Hepatocyte (in vitro differentiated cells): ENCODE measurements around the gene POLR1D.

ENCODE experiments used
- EZH2 ChIP-seq: fragments of 200-600 bp; sonication (generic); IDR thresholded peaks from 2 replicates; pipeline ENCODE4 v1.6.1; 2016; ENCODE audit warnings: antibody characterized with exemption, mild to moderate bottlenecking, borderline replicate concordance
- TF ChIP-seq, protein P1 (sequence below): fragments of 200-600 bp; sonication (generic); IDR thresholded peaks from 2 replicates; pipeline ENCODE4 v1.5.1; 2016; ENCODE audit warnings: antibody characterized with exemption, mild to moderate bottlenecking; ENCODE audit not compliant: poor library complexity

- TF ChIP-seq, protein P1, sequence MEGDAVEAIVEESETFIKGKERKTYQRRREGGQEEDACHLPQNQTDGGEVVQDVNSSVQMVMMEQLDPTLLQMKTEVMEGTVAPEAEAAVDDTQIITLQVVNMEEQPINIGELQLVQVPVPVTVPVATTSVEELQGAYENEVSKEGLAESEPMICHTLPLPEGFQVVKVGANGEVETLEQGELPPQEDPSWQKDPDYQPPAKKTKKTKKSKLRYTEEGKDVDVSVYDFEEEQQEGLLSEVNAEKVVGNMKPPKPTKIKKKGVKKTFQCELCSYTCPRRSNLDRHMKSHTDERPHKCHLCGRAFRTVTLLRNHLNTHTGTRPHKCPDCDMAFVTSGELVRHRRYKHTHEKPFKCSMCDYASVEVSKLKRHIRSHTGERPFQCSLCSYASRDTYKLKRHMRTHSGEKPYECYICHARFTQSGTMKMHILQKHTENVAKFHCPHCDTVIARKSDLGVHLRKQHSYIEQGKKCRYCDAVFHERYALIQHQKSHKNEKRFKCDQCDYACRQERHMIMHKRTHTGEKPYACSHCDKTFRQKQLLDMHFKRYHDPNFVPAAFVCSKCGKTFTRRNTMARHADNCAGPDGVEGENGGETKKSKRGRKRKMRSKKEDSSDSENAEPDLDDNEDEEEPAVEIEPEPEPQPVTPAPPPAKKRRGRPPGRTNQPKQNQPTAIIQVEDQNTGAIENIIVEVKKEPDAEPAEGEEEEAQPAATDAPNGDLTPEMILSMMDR: no peak
- TF ChIP-seq EZH2: no peak
Measured at GRCh38 chr13:27593267-27593666, 28.4 kb upstream of the POLR1D start.
